GM12878 (cell line): ENCODE data around the gene CACHD1. TPM values are rescaled to one million over a fixed set of nuclear protein-coding genes. Genes with fewer than 3 reads are reported as not detected.

Source experiments
- ATAC-seq: fragments of 200-7000 bp; cut with Tn5 transposase; 3 replicates; pipeline ENCODE4 v1.9.1; 2020; ENCODE audit warnings: mild to moderate bottlenecking, moderate library complexity
- BruUV-seq: library from RNA; stranded (reverse); fragments of 400-500 nt; replicated peaks from 2 replicates; lab custom pipeline; 2021; lab: Mats Ljungman, UMichigan
- CTCF ChIA-PET: fragments of 300-600 bp; sonication (Branson Sonifier 250); formaldehyde crosslinking; extraction: SDS; loops from one replicate; lab custom pipeline; 2021; ENCODE audit warnings: inconsistent platforms; lab: Yijun Ruan, JAX
- POLR2A ChIA-PET: fragments of 350-600 bp; formaldehyde crosslinking; extraction: SDS; loops from one replicate; lab custom pipeline; 2021; ENCODE audit warnings: inconsistent platforms; lab: Charles Lee
- RAD21 ChIA-PET: fragments of 300-600 bp; sonication (Branson Sonifier 250); formaldehyde crosslinking; loops from one replicate; lab custom pipeline; 2023; ENCODE audit warnings: antibody characterized with exemption; ENCODE audit not compliant: unreplicated experiment; lab: Charles Lee
- SMC1A ChIA-PET: fragments of 300-600 bp; sonication (Branson Sonifier 250); formaldehyde crosslinking; loops from one replicate; lab custom pipeline; 2023; ENCODE audit not compliant: unreplicated experiment, uncharacterized antibody; lab: Charles Lee
- DNase-seq: peaks from one replicate; pipeline ENCODE4 v3.0.0-alpha.2; 2011; ENCODE audit warnings: low read depth, low spot score
- FAIRE-seq: peaks from 3 replicates; lab custom pipeline; 2011; peaks lifted over from hg19 to GRCh38; lab: Jason Lieb, UNC
- H2AFZ ChIP-seq: 2 replicates; pipeline ENCODE4 v1.6.0; 2011; ENCODE audit warnings: low read depth, low read length, control low read depth; ENCODE audit not compliant: control insufficient read depth
- H3K27ac ChIP-seq: 2 replicates; pipeline ENCODE4 v1.5.1; 2011; ENCODE audit warnings: control low read depth; ENCODE audit not compliant: control insufficient read depth, insufficient read depth
- H3K27me3 ChIP-seq, 2 experiments: replicated peaks in 1 of 2; 2 replicates each; pipeline versions ENCODE4 v1.6.0 to v1.6.1; 2011; ENCODE audit warnings: low read length in 1 of 2; ENCODE audit not compliant: control insufficient read depth in 2 of 2, insufficient read depth in 2 of 2
- H3K36me3 ChIP-seq, 2 experiments: 2 replicates each; pipeline ENCODE4 v1.5.1; 2011; ENCODE audit warnings: low read length in 1 of 2; ENCODE audit not compliant: control insufficient read depth in 2 of 2, insufficient read depth in 2 of 2
- H3K4me1 ChIP-seq: 2 replicates; pipeline ENCODE4 v1.6.1; 2011; ENCODE audit warnings: mild to moderate bottlenecking, low read length, moderate library complexity, mixed read lengths; ENCODE audit not compliant: control insufficient read depth, insufficient read depth
- H3K4me2 ChIP-seq: 2 replicates; pipeline ENCODE4 v1.6.0; 2011; ENCODE audit warnings: control low read depth; ENCODE audit not compliant: control insufficient read depth, insufficient read depth
- H3K4me3 ChIP-seq: fragments of 200-600 bp; sonication (generic); 2 replicates; pipeline ENCODE4 v1.5.1; 2016
- H3K79me2 ChIP-seq: 2 replicates; pipeline ENCODE4 v1.6.0; 2011; ENCODE audit warnings: low read length; ENCODE audit not compliant: control insufficient read depth, insufficient read depth
- H3K9ac ChIP-seq: 2 replicates; pipeline ENCODE4 v1.8.0; 2011; ENCODE audit warnings: low read length, control low read depth, mixed read lengths; ENCODE audit not compliant: control insufficient read depth, insufficient read depth
- H3K9me3 ChIP-seq: replicated peaks from 3 replicates; pipeline ENCODE4 v1.5.1; 2011; ENCODE audit warnings: mild to moderate bottlenecking, low read length; ENCODE audit not compliant: control insufficient read depth, insufficient read depth
- H4K20me1 ChIP-seq: 2 replicates; pipeline ENCODE4 v1.6.0; 2011; ENCODE audit not compliant: control insufficient read depth, insufficient read depth
- CHD1 ChIP-seq: IDR thresholded peaks from 2 replicates; pipeline ENCODE4 v1.6.1; 2012; ENCODE audit warnings: low read depth, low read length, improper control_type of control experiment
- EGR1 ChIP-seq, 2 experiments: IDR thresholded peaks; 1 replicate in 1 of 2; 2 replicates in 1 of 2; pipeline ENCODE4 v1.6.1; 2011 to 2012; ENCODE audit warnings: low read depth in 2 of 2, low read length in 2 of 2, borderline replicate concordance in 1 of 2, mild to moderate bottlenecking in 1 of 2, moderate library complexity in 1 of 2
- HCFC1 ChIP-seq: fragments of 150-350 bp; IDR thresholded peaks from 2 replicates; pipeline ENCODE4 v1.6.1; 2014; ENCODE audit warnings: low read length
- IRF3 ChIP-seq: fragments of 450-650 bp; IDR thresholded peaks from 2 replicates; pipeline ENCODE4 v1.6.1; 2014; ENCODE audit warnings: mild to moderate bottlenecking
- MAX ChIP-seq: IDR thresholded peaks from 2 replicates; pipeline ENCODE4 v1.6.1; 2012; ENCODE audit warnings: low read depth, low read length, improper control_type of control experiment
- MLLT1 ChIP-seq: fragments of 450-650 bp; IDR thresholded peaks from 2 replicates; pipeline ENCODE4 v1.6.1; 2016; ENCODE audit warnings: mild to moderate bottlenecking
- MTA3 ChIP-seq: IDR thresholded peaks from 2 replicates; pipeline ENCODE4 v1.6.1; 2012; ENCODE audit warnings: low read length, inconsistent platforms, borderline replicate concordance
- NFYA ChIP-seq: IDR thresholded peaks from 2 replicates; pipeline ENCODE4 v1.6.1; 2011; ENCODE audit warnings: low read depth, mild to moderate bottlenecking, low read length, improper control_type of control experiment, borderline replicate concordance
- NFYB ChIP-seq: IDR thresholded peaks from 2 replicates; pipeline ENCODE4 v1.6.1; 2011; ENCODE audit warnings: low read depth, mild to moderate bottlenecking, low read length, improper control_type of control experiment, moderate library complexity; ENCODE audit not compliant: insufficient read depth
- RAD51 ChIP-seq: fragments of 450-650 bp; IDR thresholded peaks from 2 replicates; pipeline ENCODE4 v1.6.1; 2016; ENCODE audit warnings: moderate library complexity, mild to moderate bottlenecking, inconsistent platforms
- SKIL ChIP-seq: fragments of 450-650 bp; IDR thresholded peaks from 2 replicates; pipeline ENCODE4 v1.6.1; 2017; ENCODE audit warnings: mild to moderate bottlenecking, low read depth, inconsistent platforms; ENCODE audit not compliant: poor library complexity, severe bottlenecking
- SP1 ChIP-seq: IDR thresholded peaks from one replicate; pipeline ENCODE4 v1.6.1; 2011; ENCODE audit warnings: low read depth, low read length
- ZNF24 ChIP-seq: fragments of 450-650 bp; IDR thresholded peaks from 2 replicates; pipeline ENCODE4 v1.6.1; 2017; ENCODE audit warnings: antibody characterized with exemption, mild to moderate bottlenecking
- ZNF622 ChIP-seq: fragments of 450-650 bp; IDR thresholded peaks from 2 replicates; pipeline ENCODE4 v1.6.1; 2017; ENCODE audit warnings: mild to moderate bottlenecking, inconsistent platforms
- WGBS: methylation state at CpG from one replicate; pipeline ENCODE4 v1.1.6; 2016; ENCODE audit warnings: low lambda C conversion rate; ENCODE audit not compliant: insufficient replicate concordance, insufficient coverage; ENCODE audit errors: missing lambda C conversion rate; 5-methylcytosine and 5-hydroxymethylcytosine counted together
- in situ Hi-C: fragments of 300-500 bp; cut with MboI; formaldehyde crosslinking; loops from 9 replicates; pipeline ENCODE4 v1.14.3; 2018; ENCODE audit warnings: mixed read lengths
- intact Hi-C: fragments of 100-400 bp; cut with micrococcal nuclease; formaldehyde crosslinking; loops from one replicate; pipeline ENCODE4 v1.14.2; 2022; ENCODE audit not compliant: unreplicated experiment
- polyA plus RNA-seq, 11 experiments: library from polyadenylated mRNA; depleted of rRNA in 4 of 11; unstranded in 6 of 11; stranded (reverse) in 5 of 11; fragments of >200 nt; fragmentation: Nextera tagmentation in 4 of 11; fragmentation: Illumina TruSeq in 1 of 11; extraction: Ambion mirVana in 4 of 11; extraction: Trizol in 1 of 11; gene quantifications; 1 replicate in 1 of 11; 2 replicates in 10 of 11; pipeline versions ENCODE4 v1.2.1 to v1.2.3, GENCODE V29; 2011 to 2016; ENCODE audit warnings: inconsistent platforms in 2 of 11, missing spikeins in 2 of 11, low read depth in 1 of 11
- total RNA-seq, 4 experiments: library from RNA; depleted of rRNA in 3 of 4; stranded (reverse); fragments of >200 nt in 3 of 4; fragmentation: Illumina TruSeq in 1 of 4; extraction: Trizol in 1 of 4; gene quantifications; 2 replicates each; pipeline versions ENCODE4 v1.2.1 to v1.2.3, GENCODE V29; 2013 to 2021

The CACHD1 gene
- total and polyA plus RNA-seq, 10 of the 15 experiments (the other 5 are each of a cell fraction or from before 2014, with no cell fraction given), result 0.03 TPM; not detected in 9

- Histone ChIP-seq H3K4me2 (no peak overlapping the region), H2AFZ (no peak overlapping the region), H3K9me3 (no peaks in the 10 kb centered on the region), H4K20me1 (no peaks in the 10 kb centered on the region), H3K27me3 (peaks cover 0 to under 1% of the 10 kb centered on the region in 2 experiments; a peak in 3 of 4 replicates), H3K4me1 (no peaks in the 10 kb centered on the region), H3K4me3 (no peak overlapping the region), H3K9ac (no peak overlapping the region), H3K27ac (no peak overlapping the region), H3K79me2 (no peaks in the 10 kb centered on the region), H3K36me3 (no peaks in the 10 kb centered on the region)
- BruUV-seq, result no TSS peak
- WGBS, result 25% methylated on average over 5 of the region's 5 CpGs
- TF ChIP-seq ZNF622 (no peak), HCFC1 (no peak), IRF3 (no peak), EGR1 (IDR thresholded peaks at IDR 0.05; ENCODE audit: borderline replicate concordance in 1 of 2, low read depth in 2 of 2, low read length in 2 of 2) (no peak), NFYB (no peak), CHD1 (no peak), MAX (no peak), NFYA (no peak), MTA3 (no peak), SKIL (no peak), MLLT1 (no peak), RAD51 (no peak), ZNF24 (no peak), SP1 (no peak)
- ChIA-PET RAD21 (no interaction called here), CTCF (no interaction called here), SMC1A (no interaction called here), POLR2A (no interaction called here)
- in situ Hi-C loops (no loop called here), intact Hi-C loops (no loop called here)
- FAIRE-seq, result no peak
- no peak for ATAC-seq
- no peak for DNase-seq
Measured at GRCh38 chr1:64654519-64655341, 184.8 kb downstream of the CACHD1 start.
